Caki2 (cell line): ENCODE results near the gene CYBA. TPM values are rescaled to one million over a fixed set of nuclear protein-coding genes. Genes with fewer than 3 reads are reported as not detected.

Source experiments
- DNase-seq: peaks from one replicate; pipeline ENCODE4 v3.0.0-alpha.2; 2015; ENCODE audit warnings: low read depth
- in situ Hi-C: cut with HindIII; loops from 2 replicates; pipeline ENCODE4 v1.10.0; 2016; ENCODE audit warnings: low sequenced_read_pairs, low pct_unique_long_range_greater_than_20kb, mixed read lengths
- total RNA-seq: library from RNA; depleted of rRNA; stranded (reverse); fragments of >200 nt; shearing (Covaris generic); gene quantifications from 2 replicates; pipeline ENCODE4 v1.2.3, GENCODE V29; 2014; ENCODE audit warnings: low replicate concordance

Gene CYBA
- total RNA-seq, 1 experiment from 2014 or later, result 591 TPM

DNA sequence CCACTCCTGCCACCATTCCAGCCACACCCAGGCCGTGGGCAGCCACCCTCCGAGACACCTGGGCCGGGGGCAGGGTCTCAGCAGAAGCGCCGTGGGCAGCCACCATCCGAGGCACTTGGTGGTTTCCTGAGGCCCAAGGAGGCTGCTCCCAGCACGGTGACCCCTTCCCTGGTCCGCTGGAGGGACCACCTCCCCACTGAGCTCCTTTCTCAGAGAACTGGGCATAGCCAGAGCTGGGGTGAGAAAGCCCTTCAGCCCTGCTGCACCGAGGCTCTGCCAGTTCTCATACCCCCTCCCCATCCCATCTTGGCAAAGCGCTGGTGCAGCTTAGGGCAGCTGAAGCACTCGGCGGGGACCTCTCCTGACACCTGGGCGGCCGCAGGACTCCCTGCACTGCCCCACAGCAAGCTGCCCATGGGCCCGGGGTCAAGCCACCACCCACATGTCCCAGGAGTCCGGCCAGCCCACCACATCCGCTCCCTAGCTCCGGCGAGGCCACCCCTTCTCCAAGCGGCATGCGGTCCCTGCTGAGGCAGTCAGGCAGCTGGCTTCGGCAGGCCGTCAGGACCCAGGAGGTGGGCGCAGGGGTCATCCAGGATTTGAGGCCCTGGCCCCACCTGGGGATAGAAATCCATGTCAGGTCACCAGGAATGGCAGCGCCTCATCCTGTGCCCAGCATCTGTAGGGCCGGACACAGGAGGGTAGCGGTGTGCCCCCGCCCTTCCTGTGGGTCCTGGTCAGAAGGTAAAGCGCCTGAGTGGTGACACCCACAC is 1.3 kb upstream of the CYBA start:
- DNase-seq, result no peak
- in situ Hi-C loops, result no loop called here

DNA sequence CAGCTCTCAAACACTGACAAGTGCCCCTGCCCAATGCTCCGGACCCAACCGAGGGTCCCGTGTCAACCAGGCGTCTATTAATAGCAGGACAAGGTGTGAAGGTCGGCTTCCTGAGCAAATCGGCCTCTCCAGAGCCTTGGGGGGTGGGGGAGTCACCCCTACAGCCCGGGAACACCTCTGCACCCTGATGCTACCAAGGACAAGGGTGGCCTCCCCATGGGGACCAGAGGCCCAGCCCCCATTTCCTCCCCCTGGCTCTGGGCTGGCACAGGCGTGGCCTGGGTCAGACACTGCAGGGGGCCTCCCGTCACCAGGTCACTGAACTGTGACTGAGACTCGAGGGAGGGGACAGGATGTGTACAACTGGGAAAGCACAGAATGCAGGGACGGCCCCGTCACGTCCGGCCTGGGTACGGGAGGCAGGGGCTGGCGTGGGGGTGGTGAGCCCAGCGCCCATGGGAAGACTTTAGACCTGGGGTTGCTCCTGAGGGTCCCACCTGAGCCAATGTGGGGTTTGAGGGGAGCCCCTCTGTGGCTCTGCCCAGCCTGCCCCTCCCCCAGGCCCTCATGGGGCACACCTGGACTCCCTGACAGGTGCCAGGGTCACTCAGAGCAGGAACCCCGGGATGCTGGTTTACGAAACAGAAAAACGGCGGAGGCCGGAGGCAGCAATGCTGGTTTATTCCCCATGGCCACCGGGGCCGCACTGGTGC is 579 bp upstream of the CYBA start:
- peak; percentile 88 for DNase-seq

DNA sequence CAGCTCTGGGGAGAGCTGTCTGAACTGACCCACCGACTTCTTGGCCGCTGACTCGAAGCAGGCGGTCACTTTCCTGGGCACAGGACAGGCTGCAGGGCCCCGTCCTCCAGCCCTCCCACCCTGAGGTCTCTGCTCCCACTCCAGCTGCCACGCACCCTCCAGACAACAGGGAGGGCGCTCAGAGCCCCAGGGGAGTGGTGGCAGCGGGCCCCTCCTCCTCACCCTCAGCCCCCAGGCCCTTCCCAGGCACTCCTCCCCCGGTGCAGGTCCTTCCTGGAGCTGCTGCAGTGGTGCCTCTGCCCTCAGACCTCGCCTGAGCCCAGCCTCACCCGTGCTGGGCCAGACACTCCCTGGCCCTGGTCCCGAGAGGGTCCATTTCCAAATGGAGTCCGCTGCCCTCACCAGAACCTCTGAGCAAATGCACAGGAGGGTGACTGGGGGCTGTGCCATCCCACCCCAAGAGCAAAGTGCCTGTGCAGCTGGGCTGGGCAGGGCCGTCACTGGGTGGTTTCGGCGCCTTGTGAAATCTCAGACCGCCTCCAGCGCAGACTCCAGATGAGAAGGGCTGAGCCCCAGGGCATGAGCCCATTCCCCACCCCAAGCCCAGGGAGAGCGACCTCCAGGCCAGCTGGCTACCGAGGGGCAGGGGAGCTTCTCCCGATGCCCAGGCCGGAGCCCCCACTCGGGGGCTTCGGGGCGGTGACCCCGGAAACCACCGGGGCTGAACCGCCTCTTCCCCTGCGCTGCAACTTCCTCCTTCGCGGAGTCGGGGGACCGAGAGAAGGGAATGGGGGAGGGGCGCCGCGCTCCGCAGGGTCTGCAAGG is 717 bp downstream of the CYBA start:
- in situ Hi-C loops, result no loop called here
- no peak for DNase-seq

More for the DNA sequence above, 579 bp upstream of the CYBA start:
- in situ Hi-C loops, result no loop called here

DNA sequence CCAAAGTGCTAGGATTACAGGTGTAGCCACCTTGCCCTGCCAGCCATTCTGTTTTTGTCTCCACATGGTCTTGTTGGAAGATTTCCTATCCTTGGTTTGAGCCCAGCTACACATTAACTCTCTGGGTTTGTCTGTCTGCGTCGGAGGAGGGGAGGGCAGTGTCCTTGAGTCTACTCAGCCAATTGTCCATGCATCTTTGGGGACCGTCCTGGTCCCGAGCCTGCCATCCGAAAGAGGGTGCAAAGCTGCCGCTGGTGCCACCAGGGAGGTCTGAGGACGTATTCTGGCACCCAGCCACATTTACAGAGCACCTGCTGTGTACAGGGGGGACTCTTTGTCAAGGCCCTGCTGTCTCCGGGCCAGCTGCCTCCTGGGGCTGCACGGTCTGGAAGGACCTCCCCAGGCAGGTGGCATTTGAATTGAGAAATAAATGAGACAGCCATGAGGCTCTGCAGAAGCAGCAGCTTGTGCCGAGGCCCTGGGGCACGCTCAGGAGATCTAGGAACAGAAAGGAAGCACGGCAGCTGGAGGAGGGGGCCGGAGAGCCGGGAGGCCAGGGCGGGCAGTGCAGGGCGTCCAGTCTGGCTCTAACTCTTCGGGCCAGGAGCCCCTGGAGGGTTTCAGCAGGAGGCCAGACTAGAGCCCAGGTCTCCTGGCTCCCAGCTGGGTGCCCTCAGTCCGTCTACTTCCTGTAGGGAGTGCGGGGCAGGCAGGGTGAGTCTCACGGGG is 1.5 kb downstream of the CYBA start:
- no peak for DNase-seq
- in situ Hi-C loops, result no loop called here

DNA sequence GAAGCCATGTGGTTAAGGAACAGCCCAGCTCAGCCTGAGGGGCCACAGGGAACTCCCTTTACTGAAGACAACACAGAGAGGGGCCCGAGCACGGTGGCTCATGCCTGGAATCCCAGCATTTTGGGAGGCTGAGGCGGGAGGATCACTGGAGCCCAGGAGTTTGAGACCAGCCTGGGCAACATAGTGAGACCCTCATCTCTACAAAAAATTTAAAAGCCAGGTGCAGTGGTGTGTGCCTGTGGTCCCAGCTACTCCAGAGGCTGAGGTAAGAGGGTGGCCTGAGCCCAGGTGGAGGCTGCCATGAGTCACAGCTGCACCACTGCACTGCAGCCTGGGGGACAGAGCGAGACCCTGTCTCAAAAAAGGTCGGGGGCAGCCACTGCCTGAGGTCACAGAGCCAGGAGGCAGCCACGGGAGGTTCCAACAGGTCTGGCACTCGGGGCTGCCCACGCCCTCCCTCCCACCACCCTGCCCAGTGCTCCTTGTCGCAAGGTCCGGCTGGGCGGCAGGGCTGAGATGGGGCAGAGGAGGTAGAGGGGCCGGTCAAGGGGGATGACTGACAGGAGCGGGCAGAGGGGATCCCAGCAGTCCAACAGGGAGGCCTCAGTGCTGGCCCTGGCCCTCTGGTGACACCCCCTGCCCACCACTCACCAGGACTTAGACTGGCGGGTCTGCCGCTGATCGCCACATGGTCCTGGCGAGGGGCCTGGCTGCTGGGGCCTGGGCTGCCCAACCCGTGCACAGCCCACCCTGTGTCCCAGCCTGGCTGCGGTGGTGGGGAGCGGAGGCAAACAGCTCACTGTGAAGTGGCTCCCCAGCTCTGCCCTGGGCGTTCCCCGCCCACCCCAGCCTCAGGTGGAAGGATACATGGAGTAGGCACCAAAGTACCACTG is 3.4 kb downstream of the CYBA start:
- DNase-seq, result no peak
- in situ Hi-C loops, result no loop called here

DNA sequence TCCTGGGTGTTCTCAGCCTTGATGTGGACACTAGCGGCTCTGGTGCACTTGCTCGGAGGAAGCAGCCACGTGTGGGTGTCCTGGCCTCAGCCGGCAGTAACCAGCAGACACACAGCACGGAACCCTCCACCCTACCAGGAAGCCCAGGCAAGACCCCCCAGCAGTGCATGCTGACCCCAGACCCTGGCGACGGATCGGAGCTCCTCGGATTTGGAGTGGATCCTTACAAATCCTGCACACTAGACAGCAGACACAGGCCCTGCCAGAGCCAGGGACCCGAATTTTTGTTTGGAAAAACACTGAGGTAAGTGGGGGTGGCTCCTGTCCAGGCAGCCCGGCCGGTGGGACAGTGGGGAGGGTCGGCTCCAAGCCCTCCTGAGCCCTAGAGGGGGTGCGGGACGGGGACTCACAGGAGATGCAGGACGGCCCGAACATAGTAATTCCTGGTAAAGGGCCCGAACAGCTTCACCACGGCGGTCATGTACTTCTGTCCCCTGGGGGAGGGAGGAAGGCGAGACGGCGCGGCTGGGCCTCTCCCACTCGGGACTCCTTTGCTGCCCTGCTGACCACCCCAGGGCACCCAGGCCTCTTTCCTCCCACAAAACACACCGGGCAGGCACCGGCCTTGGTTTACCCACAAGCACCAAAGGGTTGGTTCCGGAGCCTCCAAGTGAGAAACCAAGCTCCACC is 4.4 kb downstream of the CYBA start:
- DNase-seq, result no peak
- in situ Hi-C loops, result no loop called here

DNA sequence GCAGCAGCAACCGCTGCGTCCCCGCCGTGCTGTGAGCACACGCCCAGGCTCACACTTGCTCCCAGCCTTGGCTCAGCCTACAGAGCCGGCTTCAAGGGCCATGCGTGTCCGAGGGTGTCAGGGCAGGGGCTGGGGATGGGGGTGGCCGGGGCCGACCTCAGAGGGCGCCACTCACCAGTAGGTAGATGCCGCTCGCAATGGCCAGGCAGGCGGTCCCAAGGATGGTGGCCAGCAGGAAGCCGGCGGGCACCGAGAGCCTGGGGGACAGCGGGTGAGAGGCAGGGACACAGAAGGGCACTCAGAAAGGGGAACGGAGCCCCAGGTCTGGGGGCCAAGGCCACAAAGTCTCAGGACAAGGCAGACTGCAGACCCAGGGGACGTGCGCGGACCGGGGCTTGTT is 4.9 kb downstream of the CYBA start:
- in situ Hi-C loops, result no loop called here
- DNase-seq, result no peak

DNA sequence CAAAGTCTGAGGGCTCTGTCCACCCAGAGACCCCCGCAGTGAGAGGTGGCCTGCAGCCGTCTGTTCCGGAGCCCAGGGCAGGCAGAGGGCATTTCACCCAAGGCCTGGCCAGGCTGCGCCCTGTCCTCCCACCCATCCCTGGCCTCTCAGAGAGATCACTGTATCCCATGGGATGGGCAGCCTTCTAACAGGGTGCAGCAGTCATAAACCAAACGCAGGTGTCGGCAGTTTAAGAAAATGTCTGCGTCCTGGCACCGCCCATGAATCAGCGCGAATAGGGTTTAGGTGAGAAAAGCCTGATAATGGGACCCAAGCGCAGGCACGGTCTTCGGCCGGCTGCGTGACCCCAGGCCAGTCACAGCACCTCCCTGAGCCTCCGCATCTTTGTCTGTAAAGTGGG is 5.4 kb downstream of the CYBA start:
- in situ Hi-C loops, result no loop called here
- no peak for DNase-seq

DNA sequence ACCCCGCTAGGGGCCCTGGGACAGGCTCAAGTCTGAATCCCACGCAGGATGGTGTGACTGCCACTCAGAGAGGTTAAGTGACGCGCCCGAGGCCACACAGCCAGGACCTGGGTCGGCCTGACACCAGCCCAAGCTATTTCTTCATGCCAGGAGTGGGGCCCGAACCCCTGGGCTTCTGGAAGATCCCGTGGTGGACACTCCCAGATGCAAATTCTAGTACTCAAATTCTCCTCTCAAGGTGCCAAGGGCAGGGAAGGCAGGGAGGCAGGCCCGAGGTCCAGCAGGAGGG is 7.3 kb downstream of the CYBA start:
- in situ Hi-C loops, result no loop called here
- DNase-seq, result no peak

DNA sequence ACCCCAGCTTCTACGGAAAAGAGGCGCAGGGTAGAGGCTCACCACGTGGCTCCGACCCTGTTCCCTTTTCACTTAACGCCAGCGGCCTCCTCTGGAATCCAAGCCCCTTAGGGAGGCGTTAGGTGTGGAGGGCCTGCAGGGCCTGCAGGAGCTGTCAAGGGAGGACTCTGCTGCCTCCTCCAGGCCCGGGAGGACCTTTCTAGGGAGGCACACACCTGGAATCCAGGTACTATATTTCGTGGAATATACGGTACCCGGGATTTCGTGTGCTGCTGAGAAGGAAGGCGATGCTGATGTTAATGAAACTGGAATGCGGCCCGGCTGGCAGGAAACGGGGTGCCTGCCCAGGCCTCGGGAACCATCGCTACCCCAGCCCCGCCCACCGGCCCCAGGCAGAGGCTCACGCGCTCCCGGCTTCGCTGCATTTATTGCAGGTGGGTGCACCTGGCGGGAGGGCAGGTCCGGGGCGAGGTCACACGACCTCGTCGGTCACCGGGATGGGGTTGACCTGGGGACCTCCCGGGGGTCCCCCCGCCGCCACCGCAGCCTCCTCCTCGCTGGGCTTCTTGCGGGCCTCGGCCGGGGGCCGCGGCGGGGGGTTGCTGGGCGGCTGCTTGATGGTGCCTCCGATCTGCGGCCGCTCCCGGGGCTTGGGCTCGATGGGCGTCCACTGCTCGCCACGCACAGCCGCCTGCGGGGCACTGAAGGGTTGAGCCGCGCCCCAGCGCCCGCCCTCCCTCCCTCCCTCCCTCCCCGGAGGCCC is 7.8 kb downstream of the CYBA start:
- no peak for DNase-seq
- in situ Hi-C loops, result no loop called here

DNA sequence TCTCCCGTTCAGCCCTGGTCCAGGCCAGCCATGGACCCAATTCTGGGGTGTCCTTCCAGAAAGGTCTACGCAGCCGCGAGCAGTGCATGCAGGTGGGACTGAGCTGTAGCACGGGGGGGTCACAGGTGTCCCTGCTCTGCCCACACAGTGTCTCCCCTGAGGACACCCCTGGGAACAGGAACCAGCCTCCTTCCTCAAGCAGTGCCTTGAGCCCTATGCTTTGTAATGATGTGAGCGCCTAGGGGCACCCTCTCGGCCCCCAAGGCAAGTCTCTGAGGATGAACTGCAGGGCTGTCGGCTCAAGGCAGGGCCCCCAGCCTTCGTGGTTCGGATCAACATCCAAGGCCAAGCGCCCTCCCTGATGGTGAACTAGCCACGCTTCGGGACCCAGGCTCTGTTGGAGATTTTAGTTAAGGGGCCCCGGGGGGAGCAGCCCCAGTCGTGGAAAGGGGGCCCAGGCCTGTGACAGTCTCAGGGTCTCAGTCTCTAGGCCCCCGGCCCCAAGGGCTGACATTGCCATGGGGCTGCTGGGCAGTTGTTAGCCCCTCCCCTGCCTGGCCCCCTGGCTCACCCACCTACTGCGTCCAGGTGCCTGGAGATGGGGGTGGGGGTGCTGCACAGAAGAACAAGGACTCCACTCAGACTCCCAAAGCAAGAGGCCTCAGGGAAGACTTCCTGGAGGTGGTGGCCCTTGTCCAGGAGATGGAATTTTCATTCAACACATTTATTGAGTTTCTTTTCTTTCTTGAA is 10.2 kb downstream of the CYBA start:
- in situ Hi-C loops, result no loop called here
- no peak for DNase-seq

DNA sequence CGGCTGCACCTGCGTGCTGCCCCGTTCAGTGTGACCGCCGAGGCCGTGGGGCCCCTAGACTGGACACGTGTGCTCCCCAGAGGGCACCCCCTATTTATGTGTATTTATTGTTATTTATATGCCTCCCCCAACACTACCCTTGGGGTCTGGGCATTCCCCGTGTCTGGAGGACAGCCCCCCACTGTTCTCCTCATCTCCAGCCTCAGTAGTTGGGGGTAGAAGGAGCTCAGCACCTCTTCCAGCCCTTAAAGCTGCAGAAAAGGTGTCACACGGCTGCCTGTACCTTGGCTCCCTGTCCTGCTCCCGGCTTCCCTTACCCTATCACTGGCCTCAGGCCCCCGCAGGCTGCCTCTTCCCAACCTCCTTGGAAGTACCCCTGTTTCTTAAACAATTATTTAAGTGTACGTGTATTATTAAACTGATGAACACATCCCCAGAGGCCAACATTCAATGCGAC is 10.8 kb downstream of the CYBA start:
- in situ Hi-C loops, result no loop called here
- no peak for DNase-seq

DNA sequence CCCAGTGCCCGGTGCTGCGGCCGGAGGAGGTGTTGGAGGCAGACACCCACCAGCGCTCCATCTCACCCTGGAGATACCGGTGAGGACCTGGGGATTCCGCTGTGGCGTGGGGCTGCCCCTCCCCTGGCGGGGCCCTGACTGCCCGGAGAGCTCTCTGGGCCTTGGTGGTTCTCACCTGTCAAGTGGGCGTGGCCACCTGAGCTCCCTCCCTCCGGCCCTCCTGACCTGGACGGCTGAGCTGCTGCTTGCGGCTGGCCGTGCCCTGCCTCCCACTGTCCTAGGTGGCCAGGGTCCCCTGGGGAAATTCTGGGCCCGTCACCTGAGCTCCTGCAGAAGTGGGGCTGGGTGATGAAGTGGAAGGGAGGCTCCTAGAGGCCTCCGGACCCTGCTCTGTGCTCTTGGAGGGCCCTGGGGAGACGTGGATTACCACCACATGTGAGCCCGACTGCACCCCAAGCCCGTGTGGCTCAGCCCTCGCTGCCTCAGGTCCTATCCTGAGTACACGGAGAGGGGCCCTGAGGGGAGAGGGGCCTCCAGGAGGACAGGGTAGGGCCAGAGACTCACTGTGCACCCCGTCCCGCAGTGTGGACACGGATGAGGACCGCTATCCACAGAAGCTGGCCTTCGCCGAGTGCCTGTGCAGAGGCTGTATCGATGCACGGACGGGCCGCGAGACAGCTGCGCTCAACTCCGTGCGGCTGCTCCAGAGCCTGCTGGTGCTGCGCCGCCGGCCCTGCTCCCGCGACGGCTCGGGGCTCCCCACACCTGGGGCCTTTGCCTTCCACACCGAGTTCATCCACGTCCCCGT is 11.4 kb downstream of the CYBA start:
- DNase-seq, result no peak
- in situ Hi-C loops, result no loop called here

DNA sequence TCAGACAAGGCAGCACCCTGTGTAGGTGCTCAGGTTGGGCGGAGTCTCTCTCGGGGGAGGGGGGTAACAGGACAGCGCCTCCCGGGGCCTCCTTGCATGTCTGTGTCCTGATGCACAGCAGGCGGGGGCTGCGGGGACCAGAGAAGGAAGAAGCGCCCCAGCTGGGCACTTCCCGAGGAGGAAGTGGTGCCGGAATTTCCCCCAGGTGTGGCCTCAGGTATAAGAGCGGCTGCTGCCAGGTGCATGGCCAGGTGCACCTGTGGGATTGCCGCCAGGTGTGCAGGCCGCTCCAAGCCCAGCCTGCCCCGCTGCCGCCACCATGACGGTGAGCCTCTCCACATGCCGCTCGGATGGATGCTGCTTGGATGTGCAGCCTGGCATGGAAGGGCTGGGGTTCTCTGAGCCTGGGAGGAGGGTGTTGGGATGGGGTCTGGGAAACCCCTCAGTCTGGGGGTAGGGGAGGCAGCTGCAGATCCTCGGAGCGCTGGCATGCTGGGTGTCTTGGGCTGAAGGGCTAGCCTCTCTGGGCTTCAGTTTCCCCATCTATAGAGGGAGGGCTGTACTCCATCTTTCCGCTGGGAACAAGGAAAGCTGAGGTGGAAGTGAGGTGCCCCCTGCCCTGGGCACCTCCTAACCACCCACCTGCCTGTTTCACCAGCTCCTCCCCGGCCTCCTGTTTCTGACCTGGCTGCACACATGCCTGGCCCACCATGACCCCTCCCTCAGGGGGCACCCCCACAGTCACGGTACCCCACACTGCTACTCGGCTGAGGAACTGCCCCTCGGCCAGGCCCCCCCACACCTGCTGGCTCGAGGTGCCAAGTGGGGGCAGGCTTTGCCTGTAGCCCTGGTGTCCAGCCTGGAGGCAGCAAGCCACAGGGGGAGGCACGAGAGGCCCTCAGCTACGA is 12.3 kb downstream of the CYBA start, which contains the start of gene IL17C:
Gene IL17C, plus strand, starts transcription at position 250 of the 908 bp plus-strand sequence. Its CDS starts 70 bp downstream, at position 320.
- no peak for DNase-seq
- in situ Hi-C loops, result no loop called here
